B cell (primary cell): ENCODE measurements around the gene PER1.

Experiments used
- CTCF ChIP-seq: fragments of 200-600 bp; IDR thresholded peaks from one replicate; pipeline ENCODE4 v1.8.0; 2022; ENCODE audit warnings: antibody characterized with exemption, mild to moderate bottlenecking
- EZH2 ChIP-seq: IDR thresholded peaks from 2 replicates; pipeline ENCODE4 v1.6.1; 2012; ENCODE audit warnings: borderline replicate concordance, low read depth, mild to moderate bottlenecking, moderate library complexity, low read length; ENCODE audit not compliant: insufficient read depth, poor library complexity, severe bottlenecking

- no peak for TF ChIP-seq CTCF
- TF ChIP-seq EZH2 = no peak
Measured at GRCh38 chr17:8192070-8192815, 40.0 kb upstream of the PER1 start.
